Pulmonary artery endothelial cell (primary cell): ENCODE results near the gene LTBP1. TPM values are rescaled to one million over a fixed set of nuclear protein-coding genes. Genes with fewer than 3 reads are reported as not detected.
"Not testable (repeated sequence)": the region's sequence is repeated elsewhere in the genome, so short reads cannot be mapped to it uniquely, and the experiment has no call there.

Experiments
- DNase-seq: peaks from one replicate; pipeline ENCODE4 v3.0.0-alpha.2; 2011; ENCODE audit warnings: low read depth, low spot score
- total RNA-seq: library from RNA; depleted of rRNA; stranded (reverse); fragments of >200 nt; gene quantifications from 2 replicates; pipeline ENCODE4 v1.2.3, GENCODE V29; 2014

The LTBP1 gene
- total RNA-seq, 1 donor from 2014 or later, result 109 TPM

DNA sequence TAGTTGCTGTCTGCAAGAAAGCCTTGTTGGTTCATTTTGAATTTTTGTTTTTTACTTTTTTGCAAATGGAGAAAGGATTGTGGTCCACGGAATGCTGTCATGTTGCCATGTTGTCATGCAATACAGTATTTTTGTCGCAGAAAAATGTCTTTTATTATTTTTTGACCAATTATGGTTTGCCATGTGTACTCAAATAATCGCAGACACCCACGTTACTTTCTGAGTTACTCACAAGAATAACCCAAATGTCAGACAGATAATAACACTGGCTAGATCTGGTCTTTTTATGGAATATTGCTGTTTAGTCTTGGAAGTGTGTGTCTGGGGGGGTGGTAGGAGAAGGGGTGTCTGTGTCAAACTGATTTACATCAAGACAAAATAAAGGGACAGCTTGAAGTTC lies 188.9 kb downstream of the LTBP1 start:
- no peak for DNase-seq

DNA sequence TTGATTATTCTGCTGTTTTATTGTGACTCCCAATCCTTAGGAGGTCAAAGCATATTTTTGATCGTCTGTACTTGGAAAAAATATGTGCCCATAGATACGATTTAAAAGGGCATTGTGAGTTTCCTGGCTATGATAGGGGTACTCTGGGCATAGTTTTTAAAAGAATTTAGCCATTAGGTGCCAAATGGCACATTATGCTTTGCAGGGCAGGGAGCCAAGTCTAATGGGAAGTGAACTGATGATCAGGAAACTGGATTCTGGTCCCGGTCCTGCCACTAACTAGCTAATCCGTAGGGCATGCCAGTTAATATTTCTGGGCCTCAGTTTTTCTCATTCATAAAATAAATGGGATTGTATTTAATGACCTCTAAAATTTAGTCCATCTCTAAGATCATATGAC lies 189.3 kb downstream of the LTBP1 start:
- no peak for DNase-seq

DNA sequence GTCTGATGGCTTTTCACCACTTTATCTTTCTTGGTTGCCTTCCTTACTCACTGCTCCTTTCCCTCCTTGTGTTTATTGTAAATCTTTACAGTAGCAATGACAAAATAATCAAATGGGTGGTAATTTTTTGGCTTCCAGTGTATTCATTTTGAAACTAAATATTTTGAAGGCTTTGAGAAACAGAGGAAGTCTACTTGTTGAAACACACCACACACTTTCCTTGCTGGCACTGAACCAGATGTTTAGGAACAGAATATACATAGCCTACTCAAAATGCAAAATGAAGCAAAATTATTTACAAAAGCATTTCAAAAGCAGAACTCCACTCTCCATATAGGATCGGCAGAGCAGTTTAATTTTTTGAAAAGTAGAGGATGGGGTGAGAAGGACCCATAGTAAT lies 189.8 kb downstream of the LTBP1 start:
- DNase-seq, result no peak

DNA sequence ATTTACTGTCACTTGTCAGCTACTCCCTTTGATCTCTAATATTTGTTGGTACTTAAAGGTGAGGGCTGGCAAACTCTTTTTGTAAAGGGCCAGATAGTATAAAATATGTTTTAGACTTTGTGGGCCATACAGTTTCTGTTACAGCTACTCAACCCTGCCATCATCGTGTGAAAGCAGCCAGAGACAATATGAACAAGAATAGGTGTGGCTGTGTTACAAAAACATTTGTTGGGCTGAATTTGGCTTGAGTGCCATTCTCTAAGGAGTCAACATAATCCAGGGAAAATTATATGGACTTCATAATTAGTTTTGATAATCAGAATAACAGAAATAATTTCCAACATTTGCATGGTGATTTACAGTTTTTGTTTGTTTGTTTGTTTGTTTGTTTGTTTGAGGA lies 190.6 kb downstream of the LTBP1 start:
- no peak for DNase-seq

DNA sequence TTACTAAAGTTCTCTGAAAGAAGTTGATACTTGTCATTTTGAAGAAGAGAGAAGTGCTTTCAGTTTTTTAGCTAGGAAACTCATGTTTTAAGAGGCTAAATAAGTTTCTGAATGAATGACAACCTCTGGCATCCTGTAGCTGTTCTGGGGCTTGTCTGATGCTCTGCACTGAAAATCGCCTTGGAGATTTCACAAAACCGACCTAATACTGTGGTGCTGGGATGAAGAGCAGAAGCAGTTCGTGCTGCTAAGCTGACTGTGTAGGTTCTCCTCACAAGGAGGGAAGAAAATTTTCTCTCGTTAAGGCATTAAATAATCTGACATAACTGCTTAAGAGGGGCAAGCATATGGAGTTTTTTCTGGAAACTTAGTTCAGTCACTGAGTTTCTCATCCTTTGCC lies 193.2 kb downstream of the LTBP1 start:
- DNase-seq, result no peak

DNA sequence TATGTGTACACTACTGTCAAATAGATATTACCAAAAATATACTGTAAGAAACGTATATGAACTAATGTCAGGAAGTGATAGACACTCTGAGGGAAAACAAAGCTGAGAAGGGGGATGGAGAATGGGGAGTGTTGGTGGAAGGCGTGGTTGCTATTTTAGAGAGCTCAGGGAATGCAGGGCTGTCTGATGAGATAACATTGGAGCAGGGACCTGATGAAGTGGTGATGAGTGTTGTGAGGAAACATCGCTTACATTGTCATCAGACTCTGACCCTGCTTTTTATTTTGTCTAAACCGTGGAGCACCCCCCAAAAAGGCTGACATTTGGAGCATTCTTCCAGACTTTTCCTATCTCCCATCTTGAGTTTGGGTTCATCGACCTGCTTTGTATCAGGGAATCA lies 194.7 kb downstream of the LTBP1 start:
- no peak for DNase-seq

DNA sequence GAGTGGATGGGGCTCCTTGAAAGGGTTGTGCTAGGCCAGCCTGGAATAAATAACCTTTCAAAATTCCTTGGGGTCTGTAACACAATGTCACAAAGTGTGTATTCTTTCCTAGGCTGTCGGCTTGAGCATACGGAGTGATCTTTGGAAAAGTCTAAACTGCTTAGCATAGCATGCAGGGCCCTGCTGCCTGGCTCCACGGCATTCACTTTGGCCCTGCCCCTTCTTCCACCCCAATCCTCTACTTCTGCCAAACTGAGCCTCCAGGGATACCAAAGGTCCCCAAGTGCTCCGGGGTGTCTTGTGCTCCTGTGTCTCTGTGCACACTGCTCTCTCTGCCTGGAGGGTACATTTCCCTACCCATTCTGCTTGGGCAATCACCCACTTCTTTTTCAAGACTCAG lies 196.1 kb downstream of the LTBP1 start:
- DNase-seq, result no peak

DNA sequence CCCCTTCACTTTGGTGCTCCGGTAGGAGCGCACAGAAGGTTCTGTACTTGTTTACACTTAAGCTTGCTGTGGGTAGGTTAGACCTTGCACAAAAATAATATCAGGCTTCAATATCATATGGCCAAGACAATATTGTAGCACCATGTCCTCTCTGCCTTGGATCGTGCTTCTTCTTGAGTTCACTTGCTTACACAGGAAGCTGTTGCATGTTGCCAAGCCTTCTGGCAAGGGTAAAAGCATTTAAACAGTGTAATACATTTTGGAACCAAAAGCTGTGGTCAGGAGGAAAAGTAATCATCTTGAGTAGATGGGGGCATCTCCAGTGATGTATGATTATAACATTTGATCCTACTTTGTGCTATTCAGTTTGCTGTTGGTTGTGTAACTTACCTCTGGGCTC lies 197.5 kb downstream of the LTBP1 start:
- DNase-seq, result no peak

DNA sequence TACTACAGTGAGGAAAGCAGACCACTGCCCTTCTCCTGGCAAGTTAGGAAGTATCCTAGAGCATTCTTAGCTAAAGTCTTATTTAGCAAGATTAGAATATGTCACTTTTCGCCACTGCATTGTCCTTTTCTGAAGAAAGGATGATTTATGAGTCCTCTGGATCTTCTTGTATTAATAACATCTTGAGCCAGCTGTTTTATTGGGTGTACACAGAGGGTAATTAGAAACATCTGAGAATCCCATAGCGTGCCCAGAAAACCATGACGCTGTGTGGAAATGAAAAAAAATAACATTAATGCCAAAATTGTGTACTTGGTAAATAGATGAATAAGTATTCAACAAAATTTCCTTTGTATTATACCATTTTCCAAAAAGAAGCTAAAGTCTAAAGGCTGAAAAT lies 198.7 kb downstream of the LTBP1 start:
- DNase-seq, result no peak

DNA sequence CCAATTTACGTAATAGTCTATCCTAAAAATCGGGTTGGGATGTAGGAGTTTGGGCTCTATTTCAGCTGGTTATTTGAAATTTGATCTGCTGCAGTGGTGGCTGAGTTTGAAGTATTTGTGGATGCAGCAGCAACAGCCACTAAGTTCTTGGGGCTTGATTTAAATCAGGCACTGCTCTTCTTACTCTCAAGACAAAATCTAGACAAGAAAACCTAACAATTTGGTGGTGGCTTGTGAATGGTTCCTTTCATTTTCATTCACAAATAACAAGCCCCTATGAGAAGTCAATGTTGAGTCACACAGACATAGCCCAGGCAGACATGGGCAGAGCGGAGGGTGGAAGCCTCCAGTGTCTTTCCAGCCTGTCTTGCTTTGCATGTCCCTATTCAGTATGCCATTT lies 199.3 kb downstream of the LTBP1 start:
- no peak for DNase-seq

DNA sequence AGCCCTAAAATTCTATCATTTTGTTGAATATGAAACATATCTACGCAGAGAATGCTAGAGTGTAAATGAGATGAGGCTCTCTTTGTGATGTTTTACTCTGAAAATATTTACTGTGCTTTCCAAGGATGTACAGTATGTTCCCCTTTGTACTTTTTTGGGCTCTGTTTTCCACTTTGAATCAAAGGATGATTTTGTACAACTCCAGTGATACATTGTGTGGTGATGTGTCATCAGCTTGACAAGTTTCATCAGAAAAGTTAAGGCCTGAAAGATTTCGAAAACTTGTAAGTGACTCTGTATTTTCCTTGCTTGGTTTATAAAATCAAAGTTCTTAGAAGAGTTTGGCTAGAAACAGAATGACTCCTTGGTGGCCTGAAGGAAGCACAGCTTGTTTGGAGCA lies 206.3 kb downstream of the LTBP1 start:
- DNase-seq, result no peak

DNA sequence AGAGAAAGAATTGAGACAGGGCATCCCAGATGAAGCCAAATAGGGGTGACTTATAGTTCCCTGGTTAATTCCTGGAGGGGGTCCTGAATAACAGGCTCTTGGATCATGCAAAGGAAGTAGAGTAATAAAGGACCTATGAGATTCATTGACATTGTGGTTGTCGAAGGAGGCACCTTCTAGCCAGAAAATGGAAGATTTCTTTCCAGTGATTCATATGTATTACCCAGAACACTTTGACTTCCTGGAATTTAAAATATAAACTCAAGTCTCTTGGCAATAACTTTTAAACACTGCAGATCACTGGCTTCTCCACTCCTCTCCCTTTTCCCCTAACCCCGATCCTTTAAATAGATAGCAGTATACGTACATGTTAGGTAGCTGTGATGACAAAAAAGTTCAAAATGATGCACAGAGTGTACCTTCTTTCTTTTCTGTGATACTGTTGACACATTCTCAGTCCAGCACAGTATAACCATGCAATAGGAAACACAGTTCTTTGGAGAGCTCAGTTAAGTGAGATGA lies 211.8 kb downstream of the LTBP1 start:
- DNase-seq, result peak; percentile 45

DNA sequence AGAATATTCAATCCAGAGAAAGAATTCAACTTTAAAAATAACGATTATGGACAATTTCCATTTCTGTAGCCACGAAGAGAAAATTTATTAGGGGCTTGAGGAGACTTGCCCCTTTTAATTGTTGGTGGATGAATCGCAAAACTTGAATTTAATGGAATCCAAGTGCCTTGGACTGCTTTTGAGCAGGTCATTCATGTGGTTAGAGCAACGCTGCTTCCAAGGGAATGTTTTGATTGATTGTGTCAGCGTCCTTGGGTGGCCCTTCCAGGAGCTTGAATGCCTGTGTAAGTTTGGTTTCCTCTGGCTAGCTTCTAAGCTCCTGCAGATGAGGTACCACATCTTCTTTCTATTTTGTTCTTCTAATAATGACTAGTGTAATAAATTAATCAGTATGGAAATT lies 213.4 kb downstream of the LTBP1 start:
- no peak for DNase-seq

DNA sequence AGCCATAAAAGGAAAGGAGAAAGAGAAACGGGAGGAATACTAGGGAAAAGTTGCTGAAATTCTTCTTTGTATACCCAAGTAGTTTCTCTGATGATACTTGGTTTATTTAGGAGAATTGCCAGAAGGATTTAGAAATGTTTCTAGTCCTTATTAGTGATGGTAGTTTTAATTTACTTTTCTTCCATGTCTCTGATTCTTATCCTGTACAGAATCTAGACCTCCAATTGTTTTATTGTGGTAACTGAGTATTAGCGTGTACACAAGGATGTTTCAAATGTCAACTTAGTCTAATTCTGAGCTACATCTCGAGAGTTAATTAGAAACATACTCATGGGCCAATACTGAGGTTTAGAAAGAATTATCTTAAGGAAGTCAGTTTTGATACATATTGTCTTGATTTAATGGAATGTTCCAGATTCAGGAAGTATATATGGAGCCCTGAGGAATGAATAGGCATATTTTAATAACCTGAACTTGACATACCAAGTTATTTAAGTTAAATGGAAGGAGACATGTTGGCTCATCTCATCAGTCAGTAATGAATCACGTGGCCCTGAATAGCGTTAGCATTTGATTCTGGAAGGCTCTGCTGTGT lies 219.6 kb downstream of the LTBP1 start:
- DNase-seq, result no peak

DNA sequence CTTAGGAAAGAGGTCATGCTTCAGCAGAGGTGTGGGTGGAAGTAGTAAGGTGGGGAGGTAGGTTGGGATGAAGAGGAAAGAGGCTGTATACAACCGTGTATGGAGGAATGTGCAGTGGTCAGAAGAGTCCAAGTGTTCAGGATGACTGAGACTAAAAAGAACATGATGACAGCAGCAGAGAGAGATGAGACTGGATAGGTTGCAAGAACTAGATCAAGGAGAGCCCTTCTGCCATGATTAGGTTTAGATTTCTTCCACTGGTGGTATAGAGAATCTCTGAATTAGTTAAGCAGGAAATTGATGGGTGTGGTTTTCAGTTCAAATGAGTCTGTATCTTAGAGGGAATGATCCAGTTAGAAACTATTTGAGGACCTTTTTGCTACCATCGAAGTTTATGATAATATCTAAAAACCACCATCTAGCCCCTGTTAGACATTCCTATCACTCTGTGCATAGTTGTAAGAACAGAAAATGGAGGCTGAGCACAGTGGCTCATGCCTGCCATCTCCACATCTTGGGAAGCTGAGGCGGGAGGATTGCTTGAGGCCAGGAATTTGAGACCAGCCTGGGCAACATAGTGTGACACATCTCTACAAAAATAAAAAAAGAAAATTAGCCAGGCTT lies 221.0 kb downstream of the LTBP1 start:
- DNase-seq, result no peak

DNA sequence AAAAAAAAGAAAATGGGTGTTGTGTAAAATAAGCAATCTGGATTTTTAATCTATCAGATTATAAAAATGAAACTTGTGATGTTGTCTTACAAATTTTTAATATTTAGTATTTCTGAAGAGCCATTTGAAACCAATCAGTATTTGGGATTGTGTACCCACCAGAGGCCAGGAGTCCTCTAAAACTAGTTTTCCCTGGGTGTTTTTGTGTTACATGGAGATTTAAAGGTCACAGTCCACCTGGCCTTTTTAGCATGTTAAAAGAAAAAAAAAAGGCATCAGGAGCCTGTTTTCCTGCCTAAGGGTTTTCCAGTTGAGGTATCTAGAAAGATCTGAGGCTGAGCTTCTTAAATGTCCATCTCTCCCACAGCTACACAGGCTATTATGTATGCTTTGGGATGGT lies 221.7 kb downstream of the LTBP1 start:
- DNase-seq, result no peak

DNA sequence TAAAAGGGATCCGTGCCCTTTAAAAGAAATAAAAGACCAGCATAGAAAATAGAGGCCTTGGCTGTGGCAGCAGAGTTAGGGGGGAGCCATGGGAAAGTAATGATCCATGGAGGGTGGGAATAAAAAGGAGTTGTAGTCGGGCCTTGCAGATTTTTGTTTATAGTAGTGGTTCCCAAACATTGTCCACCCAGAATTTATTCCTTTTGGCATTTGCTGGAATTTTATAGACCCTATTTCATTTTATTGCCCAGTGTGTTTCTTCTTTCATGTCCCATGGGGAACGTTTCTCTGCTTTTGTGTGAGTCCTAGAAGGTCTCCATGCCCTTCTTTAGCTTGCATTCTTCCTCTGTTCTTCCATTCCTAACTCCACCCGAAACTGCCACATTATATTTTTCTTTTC lies 222.2 kb downstream of the LTBP1 start:
- no peak for DNase-seq

DNA sequence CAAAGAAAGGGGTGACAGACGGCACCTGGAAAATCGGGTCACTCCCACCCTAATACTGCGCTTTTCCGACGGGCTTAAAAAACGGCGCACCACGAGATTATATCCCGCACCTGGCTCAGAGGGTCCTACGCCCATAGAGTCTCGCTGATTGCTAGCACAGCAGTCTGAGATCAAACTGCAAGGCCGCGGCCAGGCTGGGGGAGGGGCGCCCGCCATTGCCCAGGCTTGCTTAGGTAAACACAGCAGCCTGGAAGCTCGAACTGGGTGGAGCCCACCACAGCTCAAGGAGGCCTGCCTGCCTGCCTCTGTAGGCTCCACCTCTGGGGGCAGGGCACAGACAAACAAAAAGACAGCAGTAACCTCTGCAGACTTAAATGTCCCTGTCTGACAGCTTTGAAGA lies 223.5 kb downstream of the LTBP1 start:
- not testable (repeated sequence) for DNase-seq

DNA sequence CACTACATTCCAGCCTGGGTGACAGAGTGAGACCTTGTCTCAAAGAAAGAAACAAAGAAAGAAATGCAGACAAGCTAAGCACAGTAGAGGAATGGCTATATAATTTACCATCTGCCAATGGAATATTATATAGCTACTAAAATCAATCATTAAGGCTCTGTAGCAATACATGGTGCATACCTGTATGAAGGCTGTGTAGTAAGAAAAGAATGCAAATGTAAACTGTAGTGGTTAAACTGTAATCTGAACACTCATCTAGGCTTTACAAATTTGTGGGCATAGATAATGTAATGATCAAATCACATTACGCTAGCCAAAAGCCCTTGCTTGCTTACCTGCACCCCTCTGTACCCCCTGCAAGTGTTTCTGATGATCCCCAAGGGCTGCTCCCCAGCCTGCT lies 230.9 kb downstream of the LTBP1 start:
- no peak for DNase-seq

DNA sequence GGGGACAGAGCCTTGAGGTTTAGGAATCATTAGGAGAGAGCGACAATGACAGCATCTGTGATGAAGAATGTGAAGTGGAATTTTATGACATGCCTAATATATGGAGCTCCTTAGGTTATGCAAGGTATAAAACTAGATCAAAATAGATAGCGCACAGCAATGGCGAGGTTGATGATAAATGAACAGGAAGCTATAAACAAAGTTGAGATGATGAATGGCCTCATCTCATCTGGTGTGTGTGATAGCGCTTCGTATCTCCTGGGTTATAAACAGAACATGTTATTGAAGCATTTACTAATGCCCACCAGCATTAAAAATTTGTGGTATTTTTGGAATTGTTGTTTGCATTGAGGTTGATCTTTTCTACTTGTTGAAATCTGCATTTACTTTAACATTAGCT lies 231.5 kb downstream of the LTBP1 start:
- DNase-seq, result no peak

DNA sequence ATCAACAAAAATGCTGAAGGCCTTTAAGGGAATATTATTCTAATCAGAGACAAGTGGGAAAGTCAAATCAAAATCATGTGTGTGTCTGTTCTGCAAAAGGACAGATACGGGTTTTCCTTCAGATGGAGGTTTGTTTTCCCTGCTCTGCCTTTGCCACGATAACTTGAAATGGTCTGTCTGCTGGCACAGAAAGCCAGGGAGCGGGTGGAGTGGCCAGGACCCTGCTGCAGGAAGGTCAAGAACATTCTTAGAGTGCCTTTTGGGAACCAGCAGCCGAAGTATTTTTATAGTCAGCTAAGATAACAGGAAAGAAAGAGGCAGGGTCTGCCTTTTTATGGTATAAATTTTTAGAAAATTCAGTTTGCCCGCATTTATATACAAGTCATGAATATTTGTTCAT lies 234.2 kb downstream of the LTBP1 start:
- DNase-seq, result no peak

DNA sequence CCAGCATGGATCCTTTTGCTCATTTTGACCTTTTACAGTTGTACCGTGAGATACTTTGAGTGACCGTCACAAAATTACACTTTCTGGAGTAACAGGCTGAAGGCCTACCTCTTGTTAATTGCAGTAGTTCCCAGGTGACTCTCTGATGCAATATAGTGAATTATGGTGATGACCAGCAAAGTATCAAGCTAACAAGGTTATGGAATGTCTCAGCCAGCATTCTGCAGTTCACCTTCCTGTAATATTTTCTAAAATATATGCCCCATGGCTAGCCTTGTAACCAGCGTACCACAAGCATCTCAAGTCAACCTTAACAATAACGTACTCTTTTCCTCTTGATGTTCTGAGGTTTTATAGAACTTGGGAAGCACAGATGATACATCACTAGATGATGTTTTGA lies 234.7 kb downstream of the LTBP1 start:
- DNase-seq, result no peak

DNA sequence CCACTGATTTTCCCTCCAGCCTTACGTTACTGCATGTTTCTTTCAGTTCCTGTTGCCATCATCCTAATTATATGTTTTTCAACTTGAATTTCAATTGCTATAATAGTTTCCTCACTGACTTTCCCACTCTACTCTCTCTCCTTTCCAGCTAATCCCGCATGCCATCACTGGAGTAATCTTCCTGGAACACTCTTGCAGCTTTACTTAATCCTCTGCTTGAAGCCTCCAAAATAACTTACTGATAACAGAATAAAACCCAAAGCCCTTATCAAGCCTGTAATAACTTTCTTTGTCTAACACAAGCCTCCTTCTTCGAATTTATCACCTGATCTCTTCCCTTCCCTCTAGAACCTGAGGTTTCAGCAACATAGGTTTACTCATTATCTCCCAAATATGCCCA lies 237.3 kb downstream of the LTBP1 start:
- no peak for DNase-seq

DNA sequence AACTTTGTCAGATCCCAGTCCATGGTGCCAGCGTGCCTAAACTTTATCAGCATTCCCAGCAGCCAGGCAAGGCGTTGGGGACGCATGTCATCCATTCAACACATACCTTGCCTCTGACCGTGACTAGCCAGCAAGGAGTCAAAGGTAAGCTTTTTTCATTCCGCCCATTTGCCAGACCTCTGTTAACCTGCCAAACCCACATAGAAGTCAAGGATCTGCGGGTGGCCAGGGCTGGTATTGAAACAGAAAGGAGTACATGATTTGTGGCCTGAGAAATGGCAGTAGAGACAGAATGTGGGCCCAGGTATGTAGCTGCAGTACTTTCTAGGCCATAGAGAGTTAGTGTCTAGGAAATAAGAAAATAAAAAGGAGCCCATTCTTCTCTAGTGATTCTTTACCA lies 240.2 kb downstream of the LTBP1 start:
- DNase-seq, result no peak
